AG04449 (cell line): ENCODE measurements around the gene TEPSIN.

Experiments
- CTCF ChIA-PET: fragments of 350-600 bp; formaldehyde crosslinking; extraction: SDS; loops from one replicate; lab custom pipeline; 2021; ENCODE audit warnings: antibody characterized with exemption; lab: Yijun Ruan, JAX
- POLR2A ChIA-PET: fragments of 400-600, 350-600 bp; formaldehyde crosslinking; extraction: SDS; loops from one replicate; lab custom pipeline; 2020; ENCODE audit warnings: antibody characterized with exemption, inconsistent platforms; lab: Yijun Ruan, JAX
- DNase-seq: peaks from one replicate; pipeline ENCODE4 v3.0.0-alpha.2; 2010; ENCODE audit warnings: low read depth, low spot score
- H3K4me3 ChIP-seq: 2 replicates; pipeline ENCODE4 v1.5.1; 2011; ENCODE audit warnings: low read depth, mild to moderate bottlenecking, control low read depth, low read length
- CTCF ChIP-seq: IDR thresholded peaks from one replicate; pipeline ENCODE4 v1.5.1; 2011; ENCODE audit warnings: mild to moderate bottlenecking, moderate library complexity, low read length, control low read depth, inconsistent platforms; ENCODE audit not compliant: insufficient read depth; ENCODE audit errors: missing control alignments

TEPSIN gene

DNA sequence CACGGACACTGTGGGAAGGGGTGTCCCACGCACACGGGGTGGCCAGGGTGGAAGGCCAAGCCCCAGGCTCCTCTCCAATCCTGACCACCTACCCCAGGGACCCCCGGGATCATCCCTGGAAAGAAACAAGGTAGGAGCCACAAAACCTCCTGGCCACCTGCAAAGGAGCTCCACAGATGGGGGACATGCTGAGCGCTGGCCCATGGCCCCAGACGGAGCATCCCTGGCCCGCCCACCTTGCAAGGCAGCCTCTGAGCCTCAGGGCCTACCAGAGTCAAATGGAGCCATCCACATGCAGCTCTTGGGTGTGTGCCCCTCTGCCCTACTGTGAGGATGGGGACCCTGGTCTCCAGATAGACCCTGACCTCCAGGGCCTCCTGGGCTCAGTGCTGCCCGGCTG lies 40.0 kb upstream of the TEPSIN start:
- H3K4me3 ChIP-seq: no peak overlapping the region
- ChIA-PET POLR2A (no interaction called here), CTCF (interaction anchor here (2.2 to 4.2 kb wide), 2 partner anchors 12 to 25 kb away, joined by 11 to 22 read pairs; no protein-coding TSS in a partner anchor)
- DNase-seq: no peak
- TF ChIP-seq CTCF: no peak

DNA sequence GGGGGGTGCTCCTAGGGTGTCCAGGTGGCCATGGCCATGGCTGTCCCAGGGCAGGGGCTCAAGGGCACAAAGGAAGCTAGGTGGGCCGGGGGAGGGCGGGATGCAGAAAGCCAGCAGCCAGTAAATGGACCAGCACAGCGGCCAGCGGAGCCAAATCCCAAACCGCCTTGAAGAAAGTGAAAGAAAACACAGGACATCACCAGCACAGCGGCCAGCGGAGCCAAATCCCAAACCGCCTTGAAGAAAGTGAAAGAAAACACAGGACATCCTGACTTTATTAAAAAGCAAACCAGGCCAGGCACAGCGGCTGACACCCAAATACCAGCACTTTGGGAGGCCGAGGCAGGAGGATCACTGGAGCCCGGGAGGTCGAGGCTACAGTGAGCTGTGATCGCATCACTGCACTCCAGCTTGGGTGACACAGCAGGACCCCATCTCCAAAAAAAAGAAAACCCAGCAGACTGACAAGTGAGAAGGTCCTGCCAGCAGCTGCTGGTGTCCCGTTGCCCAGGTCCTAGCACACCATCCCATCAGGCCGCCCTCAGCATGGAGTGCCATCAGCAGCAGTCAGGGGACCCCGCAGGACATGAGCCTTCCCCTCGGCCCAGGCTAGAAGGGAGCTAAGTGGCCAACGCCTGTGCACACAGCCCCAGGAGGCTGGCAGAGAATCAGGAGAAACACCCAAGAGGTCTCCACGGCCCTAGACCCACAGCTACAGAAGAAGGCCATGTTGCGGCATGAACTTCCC lies 39.3 kb upstream of the TEPSIN start:
- POLR2A ChIA-PET: no interaction called here
- DNase-seq: no peak
- H3K4me3 ChIP-seq: no peak overlapping the region
- no peak for TF ChIP-seq CTCF
- CTCF ChIA-PET: interaction anchor here (2.2 to 4.2 kb wide), 2 partner anchors 13 to 24 kb away, joined by 11 to 22 read pairs; no protein-coding TSS in a partner anchor

GRCh38 chr17:81277421-81277820 lies 38.6 kb upstream of the TEPSIN start:
- no peak overlapping the region for H3K4me3 ChIP-seq
- ChIA-PET CTCF (no interaction called here), POLR2A (no interaction called here)
- DNase-seq: no peak
- TF ChIP-seq CTCF: no peak

DNA sequence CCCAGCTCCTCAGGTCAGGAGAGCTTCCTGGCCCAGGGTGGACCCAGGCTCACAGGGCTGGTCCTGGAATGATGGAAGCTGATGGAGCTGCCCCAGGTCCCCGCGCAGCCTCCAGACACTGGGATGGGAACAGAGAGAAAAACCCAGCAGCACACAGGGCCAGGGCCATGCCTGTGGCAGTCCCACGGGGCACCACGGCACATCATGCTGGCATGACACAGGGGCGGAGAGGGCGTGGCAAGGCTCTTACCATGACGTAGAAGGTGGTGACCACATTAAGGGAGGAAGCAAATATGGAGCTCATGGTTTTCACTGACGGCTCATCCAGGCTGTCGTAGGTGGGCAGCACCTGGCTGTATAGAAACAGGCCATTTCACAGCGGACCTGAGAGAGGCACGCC lies 37.9 kb upstream of the TEPSIN start:
- no peak for DNase-seq
- ChIA-PET CTCF (interaction anchor here (1.1 kb wide), 1 partner anchor 15 kb away, joined by 4 read pairs; no protein-coding TSS in a partner anchor), POLR2A (interaction anchor here (0.6 kb wide), 1 partner anchor 22 kb away, joined by 3 read pairs; no protein-coding TSS in a partner anchor)
- H3K4me3 ChIP-seq: no peak overlapping the region
- TF ChIP-seq CTCF: no peak

GRCh38 chr17:81274471-81274855 lies 35.6 kb upstream of the TEPSIN start:
- H3K4me3 ChIP-seq: no peak overlapping the region
- CTCF ChIA-PET: interaction anchor here (1.3 kb wide), 1 partner anchor 18 kb away, joined by 3 read pairs; no protein-coding TSS in a partner anchor
- POLR2A ChIA-PET: no interaction called here
- DNase-seq: no peak
- no peak for TF ChIP-seq CTCF

DNA sequence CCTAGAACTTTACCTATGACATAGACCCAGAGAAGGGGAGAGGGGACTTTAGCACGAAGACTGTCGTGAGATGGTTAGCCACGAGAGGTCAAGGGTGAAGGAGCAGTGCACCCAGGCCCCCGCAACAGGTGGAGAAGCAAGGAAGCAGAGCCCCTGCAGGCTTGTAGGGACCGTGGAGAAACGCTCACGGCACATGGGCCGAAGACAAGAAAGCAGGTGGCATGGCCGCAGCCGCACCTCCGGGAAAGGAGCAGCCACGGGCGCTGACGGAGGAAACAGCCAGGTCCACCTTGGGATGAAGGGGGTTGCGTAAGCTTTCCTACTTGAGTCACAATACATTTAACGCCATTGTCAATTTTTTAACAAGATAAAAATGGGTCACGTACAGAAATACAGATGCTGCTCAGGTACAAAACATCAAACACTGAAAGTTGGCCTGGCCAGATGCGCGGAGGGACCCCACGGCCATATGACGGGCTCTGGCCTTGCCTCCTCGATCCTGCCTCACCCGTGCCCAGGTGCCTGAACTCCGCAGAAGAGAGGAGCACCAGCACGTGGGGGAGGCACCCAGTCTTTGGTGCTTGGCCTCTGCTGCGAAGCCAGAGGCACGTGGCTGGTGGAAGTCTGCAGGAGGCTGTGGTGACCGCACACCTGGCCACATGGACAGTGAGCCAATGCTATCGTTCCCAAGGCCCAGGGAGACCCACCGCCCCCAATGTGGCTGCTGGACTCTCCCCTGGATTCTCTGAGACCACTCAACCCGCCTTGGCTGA lies 35.0 kb upstream of the TEPSIN start:
- no peak overlapping the region for H3K4me3 ChIP-seq
- CTCF ChIA-PET: interaction anchor here (1.3 kb wide), 1 partner anchor 18 kb away, joined by 3 read pairs; no protein-coding TSS in a partner anchor
- POLR2A ChIA-PET: no interaction called here
- no peak for TF ChIP-seq CTCF
- no peak for DNase-seq
